Measurements from ENCODE around the gene SLC16A3. TPM values are rescaled to one million over a fixed set of nuclear protein-coding genes. Genes with fewer than 3 reads are reported as not detected.

The SLC16A3 gene
- total RNA-seq, 1 donor from 2014 or later, result 21.1 TPM

DNA sequence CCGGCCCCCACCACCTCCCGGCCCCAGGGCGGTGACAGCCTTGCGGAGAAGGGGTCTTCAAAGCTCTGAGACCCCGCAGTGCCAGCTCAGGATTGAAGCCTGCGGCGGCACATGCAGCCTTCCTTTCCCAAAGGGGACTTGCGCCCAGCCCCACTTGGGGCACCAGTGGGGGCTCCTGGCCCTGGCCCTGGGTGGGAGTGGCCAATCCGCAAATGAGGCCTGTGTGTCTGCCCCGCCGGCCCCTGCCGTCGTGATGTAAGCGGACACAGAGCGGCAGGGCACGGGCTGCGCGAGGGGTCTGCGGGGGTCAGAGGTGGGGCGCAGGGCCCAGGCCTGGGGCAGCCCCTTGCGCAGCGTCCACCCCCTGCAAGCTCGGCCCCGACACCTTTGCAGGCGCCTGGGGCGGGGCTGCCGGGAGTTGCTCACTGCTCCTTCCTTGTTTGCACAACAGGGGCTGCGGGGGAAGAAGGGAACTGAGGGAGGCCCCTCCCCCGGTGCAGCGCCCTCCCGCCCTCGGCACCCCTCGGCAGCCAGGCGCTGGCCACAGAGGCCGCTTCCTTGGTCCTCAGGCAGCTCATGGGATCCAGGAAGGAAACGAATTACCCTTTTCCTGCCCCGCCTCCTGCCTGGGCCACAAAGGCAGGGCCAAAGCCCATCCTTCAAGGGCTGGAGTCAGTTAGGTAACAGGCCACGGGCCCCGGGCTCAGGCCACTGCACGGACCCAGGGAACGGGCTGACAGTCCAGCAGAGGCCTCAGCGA is 2.9 kb downstream of the SLC16A3 start:
- intact Hi-C loops (cut with DNase I), result no loop called here
- peak overlapping the region; percentile 62 to 63 for H3K4me3 ChIP-seq
- peak overlapping the region; percentile 93 for H3K27ac ChIP-seq
- H3K36me3 ChIP-seq, result no peaks in the 10 kb centered on the region
- no peak for DNase-seq (ENCODE audit: extremely low spot score in 2 of 2)
- TF ChIP-seq POLR2A (IDR thresholded peaks at IDR 0.05), result no peak
- TF ChIP-seq POLR2AphosphoS5 (IDR thresholded peaks at IDR 0.05; ENCODE audit: insufficient read depth in 1 of 2, low read depth in 1 of 2), result peak; percentile 52 to 89
- TF ChIP-seq, protein P1, sequence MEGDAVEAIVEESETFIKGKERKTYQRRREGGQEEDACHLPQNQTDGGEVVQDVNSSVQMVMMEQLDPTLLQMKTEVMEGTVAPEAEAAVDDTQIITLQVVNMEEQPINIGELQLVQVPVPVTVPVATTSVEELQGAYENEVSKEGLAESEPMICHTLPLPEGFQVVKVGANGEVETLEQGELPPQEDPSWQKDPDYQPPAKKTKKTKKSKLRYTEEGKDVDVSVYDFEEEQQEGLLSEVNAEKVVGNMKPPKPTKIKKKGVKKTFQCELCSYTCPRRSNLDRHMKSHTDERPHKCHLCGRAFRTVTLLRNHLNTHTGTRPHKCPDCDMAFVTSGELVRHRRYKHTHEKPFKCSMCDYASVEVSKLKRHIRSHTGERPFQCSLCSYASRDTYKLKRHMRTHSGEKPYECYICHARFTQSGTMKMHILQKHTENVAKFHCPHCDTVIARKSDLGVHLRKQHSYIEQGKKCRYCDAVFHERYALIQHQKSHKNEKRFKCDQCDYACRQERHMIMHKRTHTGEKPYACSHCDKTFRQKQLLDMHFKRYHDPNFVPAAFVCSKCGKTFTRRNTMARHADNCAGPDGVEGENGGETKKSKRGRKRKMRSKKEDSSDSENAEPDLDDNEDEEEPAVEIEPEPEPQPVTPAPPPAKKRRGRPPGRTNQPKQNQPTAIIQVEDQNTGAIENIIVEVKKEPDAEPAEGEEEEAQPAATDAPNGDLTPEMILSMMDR (IDR thresholded peaks at IDR 0.05), result no peak
- peaks cover 65% of the 10 kb centered on the region for H3K4me1 ChIP-seq
- H3K27me3 ChIP-seq, result no peaks in the 10 kb centered on the region
- no peaks in the 10 kb centered on the region for H3K9me3 ChIP-seq

- no peaks in the 10 kb centered on the region for H3K27me3 ChIP-seq
- peaks cover 71% of the 10 kb centered on the region for H3K4me1 ChIP-seq
- intact Hi-C loops (cut with DNase I), result no loop called here
- H3K9me3 ChIP-seq, result no peaks in the 10 kb centered on the region
- peak overlapping the region; percentile 62 to 63 for H3K4me3 ChIP-seq
- no peaks in the 10 kb centered on the region for H3K36me3 ChIP-seq
- no peak for DNase-seq (ENCODE audit: extremely low spot score in 2 of 2)
- H3K27ac ChIP-seq, result peak overlapping the region; percentile 93
- TF ChIP-seq POLR2A (IDR thresholded peaks at IDR 0.05) (no peak), POLR2AphosphoS5 (IDR thresholded peaks at IDR 0.05; ENCODE audit: insufficient read depth in 1 of 2, low read depth in 1 of 2) (no peak)
- TF ChIP-seq, protein P1 (IDR thresholded peaks at IDR 0.05), result no peak
Observed at GRCh38 chr17:82232322-82232820, 3.5 kb downstream of the SLC16A3 start.

DNA sequence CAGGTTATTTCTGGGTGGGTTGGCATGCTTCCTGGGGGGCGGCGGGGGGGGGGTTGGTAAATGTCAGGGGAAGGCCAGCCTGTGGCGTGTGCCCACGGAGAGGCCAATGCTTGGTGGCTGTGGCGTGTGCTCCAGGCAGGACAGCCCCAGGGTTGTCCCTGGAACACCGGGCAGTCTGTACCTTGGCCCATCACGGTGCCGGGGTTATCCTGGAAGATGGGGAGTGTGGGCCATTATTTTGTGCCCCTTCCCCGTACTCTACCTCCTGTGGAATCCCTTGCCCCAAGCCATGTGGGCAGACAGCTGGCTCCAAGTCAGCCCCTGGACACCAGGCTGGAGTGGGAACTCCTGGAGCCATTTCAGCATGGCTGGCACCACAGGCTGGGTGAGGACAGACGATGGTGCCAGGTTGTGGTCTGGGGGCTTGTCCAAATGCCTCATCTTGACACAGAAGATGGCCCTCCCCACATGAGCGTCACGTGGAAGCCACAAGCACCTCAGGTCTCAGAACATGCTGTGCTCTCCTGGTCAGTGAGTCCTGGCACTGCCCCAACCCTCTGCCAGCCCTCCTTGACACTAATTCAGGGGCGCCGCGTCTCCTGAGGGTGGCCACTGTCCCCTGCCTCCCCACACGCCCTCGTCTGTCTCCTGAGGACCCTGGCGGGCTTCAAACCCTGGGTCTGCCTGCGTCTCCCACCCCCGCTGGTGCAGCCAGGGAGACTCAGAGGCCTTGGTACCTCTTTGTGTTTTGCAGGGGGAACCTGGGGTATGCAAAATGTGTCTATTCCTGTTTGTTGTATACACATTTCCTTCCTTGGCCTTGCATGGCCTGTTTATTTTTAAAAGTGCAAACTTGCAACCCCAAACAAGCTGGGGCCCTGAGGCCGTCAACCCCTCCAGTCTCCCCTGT is 4.3 kb downstream of the SLC16A3 start:
- TF ChIP-seq POLR2A (IDR thresholded peaks at IDR 0.05), result no peak
- TF ChIP-seq, protein P1 (IDR thresholded peaks at IDR 0.05), result no peak
- no peak for TF ChIP-seq POLR2AphosphoS5 (IDR thresholded peaks at IDR 0.05; ENCODE audit: insufficient read depth in 1 of 2, low read depth in 1 of 2)
- no peak overlapping the region for H3K4me3 ChIP-seq
- intact Hi-C loops (cut with DNase I), result no loop called here
- no peaks in the 10 kb centered on the region for H3K27me3 ChIP-seq
- no peaks in the 10 kb centered on the region for H3K9me3 ChIP-seq
- H3K4me1 ChIP-seq, result peaks cover 79% of the 10 kb centered on the region
- H3K36me3 ChIP-seq, result no peaks in the 10 kb centered on the region
- no peak for DNase-seq (ENCODE audit: extremely low spot score in 2 of 2)
- H3K27ac ChIP-seq, result peak overlapping the region; percentile 93

- no peak overlapping the region for H3K4me3 ChIP-seq
- H3K36me3 ChIP-seq, result no peaks in the 10 kb centered on the region
- H3K27me3 ChIP-seq, result no peaks in the 10 kb centered on the region
- intact Hi-C loops (cut with DNase I), result no loop called here
- TF ChIP-seq POLR2A (IDR thresholded peaks at IDR 0.05) (no peak), POLR2AphosphoS5 (IDR thresholded peaks at IDR 0.05; ENCODE audit: insufficient read depth in 1 of 2, low read depth in 1 of 2) (no peak)
- TF ChIP-seq, protein P1 (IDR thresholded peaks at IDR 0.05), result no peak
- no peak for DNase-seq (ENCODE audit: extremely low spot score in 2 of 2)
- no peaks in the 10 kb centered on the region for H3K9me3 ChIP-seq
- H3K27ac ChIP-seq, result no peak overlapping the region
- H3K4me1 ChIP-seq, result peaks cover 87% of the 10 kb centered on the region
Observed at GRCh38 chr17:82234211-82235055, 5.6 kb downstream of the SLC16A3 start.

Data from vagina (tissue), 2 donors.